Osteoblast (primary cell): Measurements from ENCODE around the gene RBM17. TPM values are rescaled to one million over a fixed set of nuclear protein-coding genes. Genes with fewer than 3 reads are reported as not detected.
"Not testable (repeated sequence)": the region's sequence is repeated elsewhere in the genome, so short reads cannot be mapped to it uniquely, and the experiment has no call there.

ENCODE experiments used
- DNase-seq: peaks from one replicate; pipeline ENCODE4 v3.0.0; 2011; ENCODE audit warnings: low spot score, mixed read lengths; ENCODE audit not compliant: insufficient read length; ENCODE audit errors: missing footprints
- H2AFZ ChIP-seq: 2 replicates; pipeline ENCODE4 v1.6.0; 2011; ENCODE audit warnings: mild to moderate bottlenecking, low read length
- H3K27ac ChIP-seq: 2 replicates; pipeline ENCODE4 v1.5.1; 2011; ENCODE audit warnings: mild to moderate bottlenecking, low read depth, low read length, moderate library complexity
- H3K27me3 ChIP-seq: 2 replicates; pipeline ENCODE4 v1.6.0; 2012; ENCODE audit warnings: mild to moderate bottlenecking, control low read depth, inconsistent platforms, low read length, moderate library complexity; ENCODE audit not compliant: insufficient read depth
- H3K36me3 ChIP-seq: 2 replicates; pipeline ENCODE4 v1.5.1; 2011; ENCODE audit warnings: mild to moderate bottlenecking, low read length, control low read depth, moderate library complexity; ENCODE audit not compliant: insufficient read depth
- H3K4me1 ChIP-seq: 2 replicates; pipeline ENCODE4 v1.5.1; 2011; ENCODE audit warnings: mild to moderate bottlenecking, low read length, control low read depth, moderate library complexity; ENCODE audit not compliant: insufficient read depth
- H3K4me2 ChIP-seq: 2 replicates; pipeline ENCODE4 v1.6.0; 2011; ENCODE audit warnings: mild to moderate bottlenecking, low read length; ENCODE audit not compliant: insufficient read depth
- H3K4me3 ChIP-seq: fragments of 200-600 bp; sonication (generic); 3 replicates; pipeline ENCODE4 v1.5.1; 2012; ENCODE audit warnings: mild to moderate bottlenecking, low read length, inconsistent platforms; ENCODE audit not compliant: insufficient read depth
- H3K79me2 ChIP-seq: 2 replicates; pipeline ENCODE4 v1.6.0; 2012; ENCODE audit warnings: mild to moderate bottlenecking, low read length, control low read depth, inconsistent platforms; ENCODE audit not compliant: insufficient read depth
- H3K9me3 ChIP-seq: 2 replicates; pipeline ENCODE4 v1.5.1; 2011; ENCODE audit warnings: low read depth, low read length, control low read depth
- H4K20me1 ChIP-seq: 2 replicates; pipeline ENCODE4 v1.6.0; 2012; ENCODE audit warnings: mild to moderate bottlenecking, low read length, control low read depth; ENCODE audit not compliant: insufficient read depth
- CTCF ChIP-seq: IDR thresholded peaks from 2 replicates; pipeline ENCODE4 v1.5.1; 2011; ENCODE audit warnings: mild to moderate bottlenecking, low read depth, low read length, moderate library complexity; ENCODE audit errors: extremely low read depth
- total RNA-seq: library from RNA; depleted of rRNA; stranded (reverse); fragments of >200 nt; gene quantifications from 2 replicates; pipeline ENCODE4 v1.2.3, GENCODE V29; 2012

Gene RBM17
- total RNA-seq, 1 donor: 29.3 TPM

DNA sequence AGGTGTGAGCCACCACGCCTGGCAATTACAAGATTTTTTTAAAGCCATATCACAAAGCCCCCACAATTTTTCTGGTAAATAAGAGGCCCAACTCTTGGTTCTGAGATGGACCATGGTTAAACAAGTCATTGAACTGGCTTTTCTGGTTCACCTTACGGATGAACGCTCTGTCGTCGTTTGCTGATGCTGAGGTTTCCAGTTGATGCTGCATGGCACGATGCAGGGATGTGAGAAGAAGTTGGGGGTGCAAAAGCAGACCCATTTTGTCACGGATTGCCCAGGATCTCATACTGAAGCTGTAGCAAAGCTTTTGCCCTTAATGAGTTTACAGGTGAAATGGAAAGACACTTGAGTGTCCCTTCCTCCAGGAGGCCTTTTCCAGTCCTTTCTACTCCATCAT is 24.7 kb upstream of the RBM17 start:
- Histone ChIP-seq H2AFZ (no peak overlapping the region), H4K20me1 (no peaks in the 10 kb centered on the region), H3K27ac (no peak overlapping the region), H3K79me2 (no peaks in the 10 kb centered on the region), H3K27me3 (peaks cover 16% of the 10 kb centered on the region), H3K9me3 (no peaks in the 10 kb centered on the region), H3K4me3 (no peak overlapping the region), H3K4me1 (no peaks in the 10 kb centered on the region), H3K36me3 (no peaks in the 10 kb centered on the region), H3K4me2 (no peak overlapping the region)
- no peak for TF ChIP-seq CTCF
- no peak for DNase-seq

- peaks cover 16% of the 10 kb centered on the region for H3K27me3 ChIP-seq
- H3K4me3 ChIP-seq, H3K4me1 ChIP-seq, H3K27ac ChIP-seq, H3K79me2 ChIP-seq, DNase-seq, H3K36me3 ChIP-seq, H4K20me1 ChIP-seq, H2AFZ ChIP-seq, H3K4me2 ChIP-seq, H3K9me3 ChIP-seq: not testable (repeated sequence)
These were observed 24.1 kb upstream of the RBM17 start for GRCh38 chr10:6064726-6065125.

- no peak overlapping the region for H3K27ac ChIP-seq
- H3K4me3 ChIP-seq: no peak overlapping the region
- no peaks in the 10 kb centered on the region for H3K4me1 ChIP-seq
- no peak overlapping the region for H3K4me2 ChIP-seq
- DNase-seq: no peak
- TF ChIP-seq CTCF: no peak
- H3K36me3 ChIP-seq: no peaks in the 10 kb centered on the region
- no peaks in the 10 kb centered on the region for H4K20me1 ChIP-seq
- peaks cover 16% of the 10 kb centered on the region for H3K27me3 ChIP-seq
- H3K9me3 ChIP-seq: no peaks in the 10 kb centered on the region
- H2AFZ ChIP-seq: no peak overlapping the region
- no peaks in the 10 kb centered on the region for H3K79me2 ChIP-seq
These were observed 23.4 kb upstream of the RBM17 start for GRCh38 chr10:6065406-6065805.

DNA sequence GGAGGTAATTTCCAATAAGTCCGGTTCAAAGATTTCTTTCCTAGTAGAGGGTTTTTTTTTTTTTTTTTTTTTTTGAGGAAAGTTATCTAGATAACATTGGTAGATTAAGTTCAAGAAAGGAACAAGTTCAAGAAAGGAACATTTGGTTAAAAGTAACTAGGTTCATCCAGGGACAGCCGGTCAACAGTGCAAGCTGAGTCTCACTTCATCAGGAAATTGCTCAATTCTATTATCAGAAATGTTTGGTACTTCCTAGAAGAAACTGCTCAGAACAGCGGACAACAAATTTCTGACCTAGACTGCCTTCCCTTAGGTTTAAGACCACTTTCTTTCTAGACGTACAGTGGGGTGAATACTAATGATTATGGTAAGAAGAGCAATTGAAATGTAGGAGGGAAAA is 23.0 kb upstream of the RBM17 start:
- Histone ChIP-seq H3K4me1 (no peaks in the 10 kb centered on the region), H3K27me3 (peaks cover 18% of the 10 kb centered on the region), H3K27ac (no peak overlapping the region), H3K36me3 (no peaks in the 10 kb centered on the region), H4K20me1 (no peaks in the 10 kb centered on the region), H3K9me3 (no peaks in the 10 kb centered on the region), H3K4me2 (no peak overlapping the region), H2AFZ (no peak overlapping the region), H3K4me3 (no peak overlapping the region), H3K79me2 (no peaks in the 10 kb centered on the region)
- DNase-seq: no peak
- no peak for TF ChIP-seq CTCF

GRCh38 chr10:6067457-6067856 is 21.4 kb upstream of the RBM17 start:
- no peak for DNase-seq
- H4K20me1 ChIP-seq: no peaks in the 10 kb centered on the region
- no peak for TF ChIP-seq CTCF
- peaks cover 18% of the 10 kb centered on the region for H3K27me3 ChIP-seq
- no peak overlapping the region for H2AFZ ChIP-seq
- H3K27ac ChIP-seq: no peak overlapping the region
- H3K9me3 ChIP-seq: no peaks in the 10 kb centered on the region
- no peaks in the 10 kb centered on the region for H3K36me3 ChIP-seq
- no peaks in the 10 kb centered on the region for H3K4me1 ChIP-seq
- H3K4me2 ChIP-seq: no peak overlapping the region
- no peak overlapping the region for H3K4me3 ChIP-seq
- no peaks in the 10 kb centered on the region for H3K79me2 ChIP-seq
